Activated naive CD4-positive, alpha-beta T cell (primary cell): Measurements from ENCODE around the gene ENOX1.

ENCODE experiments used
- DNase-seq, 4 experiments: peaks; one replicate each; lab custom pipeline; 2025; lab: John Stamatoyannopoulos, UW

The ENOX1 gene

GRCh38 chr13:43388282-43389034 is 398.3 kb downstream of the ENOX1 start:
- no peak for DNase-seq

DNA sequence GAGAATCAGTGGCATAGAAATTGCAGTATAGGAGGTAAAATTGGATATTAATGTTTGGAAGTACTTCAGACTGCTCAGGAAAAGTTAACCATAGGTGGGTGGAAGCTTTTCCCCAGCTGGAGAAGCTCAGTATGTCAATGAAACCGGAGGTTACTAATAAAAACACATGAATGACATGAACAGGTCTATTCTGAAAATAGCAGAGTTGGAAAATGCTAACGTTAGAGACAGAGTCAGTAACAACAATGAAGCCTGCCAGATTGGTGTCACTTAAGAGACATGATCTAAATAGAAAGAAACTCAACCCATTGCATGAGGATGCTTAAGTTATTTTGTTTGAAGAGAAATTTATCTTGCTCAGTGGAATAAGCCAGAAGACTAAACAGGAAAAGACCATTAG is 398.9 kb downstream of the ENOX1 start:
- no peak for DNase-seq

DNA sequence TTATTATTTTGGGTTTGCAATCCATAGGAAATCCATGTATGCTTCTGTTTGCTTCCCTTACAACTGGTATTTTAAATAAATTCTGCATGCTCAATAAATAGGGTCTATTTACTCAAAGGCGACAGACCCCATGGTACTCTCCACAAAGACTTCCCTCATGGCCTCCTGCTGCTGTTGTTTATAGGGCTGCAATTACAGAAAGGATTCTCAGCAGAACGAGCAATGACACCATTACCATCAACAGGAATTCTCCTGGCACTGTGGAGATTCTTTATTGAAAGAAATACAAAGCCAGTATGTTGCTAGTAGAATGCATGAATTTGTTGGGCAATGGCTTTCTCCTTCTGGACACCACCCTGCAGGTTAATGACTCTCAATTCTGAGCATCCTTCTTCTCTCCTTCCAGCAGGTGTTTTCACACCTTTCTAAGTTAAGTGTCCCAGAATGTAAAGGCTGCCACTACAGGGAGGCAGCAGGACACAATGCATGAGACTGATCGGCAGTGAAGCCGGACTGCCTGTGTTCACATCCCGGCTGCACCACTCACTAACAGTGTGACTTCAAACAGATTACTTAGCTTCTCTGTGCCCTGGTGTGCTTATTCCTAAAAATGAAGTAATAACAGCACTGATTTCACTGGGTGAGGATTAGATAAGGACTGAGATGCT is 403.1 kb downstream of the ENOX1 start:
- DNase-seq: no peak

DNA sequence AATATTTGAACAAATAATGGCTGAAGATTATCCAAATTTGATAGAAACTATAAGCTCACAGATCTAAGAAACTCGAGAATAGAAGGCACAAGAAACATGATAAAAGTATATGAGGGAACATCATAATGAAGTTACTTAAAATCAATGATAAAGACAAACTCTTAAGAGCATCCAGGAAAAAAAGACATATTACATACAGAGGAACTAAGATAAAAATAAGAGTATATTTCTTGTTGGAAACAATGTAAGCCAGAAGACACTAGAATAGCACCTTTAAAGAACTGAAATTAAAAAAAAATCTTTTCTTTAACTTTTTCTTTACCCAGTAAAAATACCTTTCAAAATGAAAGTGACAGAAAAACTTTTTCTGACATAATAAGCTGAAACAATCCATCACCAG is 407.0 kb downstream of the ENOX1 start:
- DNase-seq: no peak

DNA sequence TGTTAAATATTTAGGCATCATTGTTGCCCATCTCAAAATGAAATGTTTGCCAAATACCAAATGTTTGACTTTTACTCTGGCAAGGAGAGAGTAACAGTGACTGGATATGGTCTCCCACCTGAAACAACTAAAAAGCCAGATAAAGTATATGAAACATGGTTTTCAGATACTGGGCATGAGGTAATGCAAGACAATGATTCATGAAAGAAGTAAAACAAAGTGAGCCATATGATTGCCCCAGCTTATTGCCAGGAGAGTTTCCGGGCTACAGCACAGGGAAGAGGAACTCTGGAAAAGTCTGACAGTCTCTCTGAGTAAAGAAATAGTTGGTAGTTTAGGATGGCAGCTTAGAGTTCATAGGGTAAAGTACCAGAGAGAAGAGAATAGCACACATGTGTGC is 408.8 kb downstream of the ENOX1 start:
- no peak for DNase-seq

DNA sequence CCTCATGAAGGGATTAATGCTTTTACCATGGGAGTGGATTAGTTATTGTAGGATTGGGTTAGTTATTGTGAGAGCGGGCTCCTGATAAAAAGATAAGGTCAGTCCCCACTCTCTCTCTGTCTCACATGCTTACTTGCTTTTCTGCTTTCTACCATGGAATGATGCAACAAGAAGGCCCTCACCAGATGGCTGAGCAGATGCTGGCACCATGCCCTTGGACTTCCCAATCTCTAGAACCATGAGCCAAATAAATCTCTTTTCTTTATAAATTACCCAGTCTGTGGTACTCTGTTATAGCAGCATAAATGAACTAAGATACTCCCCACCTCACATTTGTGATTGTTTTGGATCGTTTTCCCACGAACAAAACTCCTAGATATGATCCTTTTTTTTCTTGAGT is 409.6 kb downstream of the ENOX1 start:
- no peak for DNase-seq

GRCh38 chr13:43376596-43376995 is 410.2 kb downstream of the ENOX1 start:
- no peak for DNase-seq

DNA sequence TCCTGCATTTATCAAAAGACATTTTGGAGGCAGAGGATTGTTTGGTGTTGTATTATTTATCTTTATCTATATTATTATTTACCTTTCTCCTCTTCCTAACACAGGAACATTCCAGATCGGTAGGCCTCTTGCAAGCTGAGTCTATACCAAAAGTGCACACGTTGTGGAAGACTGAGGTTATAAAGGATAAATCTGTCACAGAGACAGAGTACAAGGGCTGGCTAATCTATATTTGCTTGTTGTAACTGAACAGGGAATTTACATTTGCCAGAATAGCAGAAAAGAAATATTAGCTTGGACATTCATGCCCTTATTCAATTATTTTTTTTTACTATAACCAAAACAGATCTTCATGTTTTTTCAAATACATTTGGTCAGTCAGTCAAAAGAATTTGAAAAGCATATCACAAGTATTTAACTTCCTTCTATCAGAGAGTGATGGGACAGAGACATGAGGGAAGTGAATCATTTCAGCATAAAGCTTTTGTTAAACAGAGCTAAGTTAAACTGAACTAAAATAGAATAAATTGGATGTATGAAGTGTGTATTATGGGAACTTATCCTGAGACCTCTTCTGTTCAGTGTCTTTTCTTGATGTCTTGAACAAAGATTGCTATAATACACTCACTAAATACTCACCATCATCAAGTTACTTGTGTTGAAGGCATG is 410.8 kb downstream of the ENOX1 start:
- no peak for DNase-seq

DNA sequence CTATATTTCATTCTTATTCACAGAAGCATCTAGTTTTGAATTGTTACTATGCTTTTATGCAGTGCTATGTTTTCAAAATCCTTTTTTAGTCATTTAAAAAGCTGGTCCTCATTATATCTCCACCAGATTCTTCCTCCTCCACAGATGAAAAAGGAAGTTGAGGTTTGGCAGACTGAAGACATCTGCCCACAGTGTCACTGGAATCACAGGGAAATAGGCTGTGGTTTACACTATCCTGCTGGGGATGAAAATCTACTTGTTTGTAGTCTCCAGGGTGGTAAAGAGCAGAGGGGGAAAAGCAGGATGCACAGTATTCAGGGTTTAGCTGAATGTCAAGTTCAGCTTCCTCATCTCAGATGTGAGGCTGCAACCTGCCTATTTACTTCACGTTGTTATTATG is 412.2 kb downstream of the ENOX1 start:
- DNase-seq: no peak

- no peak for DNase-seq
Observed at GRCh38 chr13:43373400-43373799, 413.4 kb downstream of the ENOX1 start.

DNA sequence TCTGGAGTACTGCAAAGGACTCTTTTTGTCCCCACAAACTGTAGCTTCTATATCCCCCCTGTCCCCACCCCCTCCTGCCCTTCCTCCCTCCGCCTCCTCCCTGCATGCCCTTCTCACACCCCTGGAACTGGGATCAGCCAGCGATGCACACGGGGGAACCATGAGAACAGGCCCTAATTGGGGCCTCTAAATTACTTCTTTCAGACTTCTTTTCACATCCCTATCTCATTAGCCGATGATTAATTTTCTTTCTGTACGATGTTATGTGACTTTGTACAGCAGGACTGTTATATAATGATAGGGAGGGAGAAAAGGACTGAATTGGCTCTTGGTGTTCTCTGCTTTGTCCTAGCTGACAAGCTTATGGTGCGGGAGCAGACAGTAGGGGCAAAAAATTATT is 415.9 kb downstream of the ENOX1 start:
- DNase-seq: no peak

DNA sequence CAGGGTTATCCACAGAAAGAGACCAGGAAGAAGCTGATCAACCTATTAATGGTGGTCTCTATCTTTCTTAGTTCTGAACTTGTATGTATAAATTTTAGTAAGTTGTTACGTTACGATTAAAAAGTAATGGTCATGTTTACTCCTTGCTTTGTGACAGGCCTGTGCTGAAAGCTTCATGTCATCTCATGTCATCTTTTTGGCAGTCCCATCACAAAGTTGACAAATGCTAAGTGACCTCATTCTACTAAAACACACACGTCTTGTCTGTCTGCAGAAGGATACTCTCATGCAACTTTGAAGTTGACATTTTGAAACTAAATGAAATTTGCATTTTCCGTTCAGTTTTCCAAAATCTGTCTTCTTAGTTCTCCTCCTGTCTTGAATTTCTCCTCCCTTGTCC is 417.5 kb downstream of the ENOX1 start:
- DNase-seq: no peak

- DNase-seq: no peak
Observed at GRCh38 chr13:43368003-43368402, 418.8 kb downstream of the ENOX1 start.

DNA sequence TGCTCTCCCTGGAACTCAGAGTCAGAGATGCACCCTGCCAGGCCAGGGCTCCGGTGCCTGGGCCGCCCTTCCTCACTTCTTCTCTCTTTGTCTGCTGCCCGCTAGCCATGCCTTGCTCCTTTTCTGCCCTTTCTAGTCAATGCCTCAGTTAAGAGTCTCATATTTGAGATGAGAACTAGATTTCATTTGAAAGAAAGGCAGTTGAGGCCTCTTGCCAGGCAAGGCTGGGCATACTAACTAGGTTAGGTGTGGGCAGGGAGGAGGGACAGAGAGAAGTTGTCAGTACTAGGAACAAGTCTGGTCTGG is 421.8 kb downstream of the ENOX1 start:
- no peak for DNase-seq

GRCh38 chr13:43364210-43365038 is 422.3 kb downstream of the ENOX1 start:
- no peak for DNase-seq

- no peak for DNase-seq
Observed at GRCh38 chr13:43363156-43363953, 423.4 kb downstream of the ENOX1 start.

DNA sequence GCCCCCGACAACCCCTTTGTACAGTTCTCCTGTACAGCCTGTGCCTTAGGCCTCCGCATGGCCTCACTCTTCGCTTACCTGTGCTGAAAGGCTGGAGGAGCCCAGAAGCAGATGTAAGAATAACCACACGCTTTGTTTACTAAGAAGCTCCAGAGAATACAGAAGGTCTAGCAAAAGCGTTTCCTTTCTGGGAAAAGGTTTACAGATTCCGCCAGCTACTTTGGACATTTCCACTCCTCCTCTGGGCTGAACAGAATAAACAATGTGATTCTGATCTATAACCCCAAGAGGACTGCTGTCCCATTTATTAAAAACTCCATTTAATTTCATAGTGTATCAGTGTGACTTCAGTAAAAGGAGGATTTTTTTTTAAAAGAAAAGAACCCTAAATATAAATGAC is 424.2 kb downstream of the ENOX1 start:
- no peak for DNase-seq

- DNase-seq: no peak
Observed at GRCh38 chr13:43360892-43361610, 425.7 kb downstream of the ENOX1 start.

DNA sequence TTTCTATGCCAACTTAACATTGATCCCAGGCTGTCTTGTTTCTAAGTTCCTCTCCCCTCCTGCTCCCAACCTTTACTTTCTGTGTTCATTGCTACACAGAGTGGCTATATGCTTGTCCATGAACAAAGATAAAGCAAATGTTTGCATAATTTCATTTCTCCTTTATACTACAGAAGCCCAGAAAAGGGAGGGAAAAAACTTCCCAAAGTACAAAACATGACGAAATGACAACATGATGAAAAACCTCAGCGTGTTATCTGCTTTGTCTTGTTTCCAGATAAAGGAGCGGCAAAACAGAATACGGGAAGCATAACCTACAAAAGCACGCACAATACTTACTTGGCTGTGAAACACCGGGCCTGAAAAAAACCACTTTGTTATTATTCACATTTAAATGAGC is 426.6 kb downstream of the ENOX1 start:
- no peak for DNase-seq

- no peak for DNase-seq
Observed at GRCh38 chr13:43359536-43359935, 427.2 kb downstream of the ENOX1 start.

DNA sequence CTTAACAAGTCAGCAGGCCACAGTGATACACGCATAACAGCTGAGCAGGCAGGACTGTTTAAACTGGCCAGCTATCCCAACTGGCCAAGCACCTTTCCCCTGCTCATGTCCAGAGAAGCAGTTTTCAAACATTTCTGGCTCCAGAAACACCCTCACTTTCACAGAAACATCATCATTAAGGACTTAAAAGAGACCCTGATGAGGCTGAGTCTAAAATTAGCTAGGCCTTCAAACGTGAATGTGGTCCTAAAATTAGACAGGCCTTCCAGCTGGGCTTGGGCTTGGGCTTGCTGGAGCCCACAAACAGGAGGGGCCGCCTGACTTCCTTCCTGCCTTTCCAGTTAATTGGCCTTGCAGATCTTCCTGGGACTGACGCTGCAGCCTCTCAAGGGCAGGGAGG is 429.2 kb downstream of the ENOX1 start:
- no peak for DNase-seq
